Mucosa of rectum (tissue), 2 donors: ENCODE data around the gene AFAP1L1.

Experiments used
- H3K27ac ChIP-seq, 2 donors: one replicate each; pipeline ENCODE4 v1.7.0; 2013; ENCODE audit warnings: inconsistent platforms in 2 of 2, low read depth in 2 of 2, low read length in 2 of 2
- H3K27me3 ChIP-seq, 2 donors: one replicate each; pipeline ENCODE4 v1.7.0; 2013; ENCODE audit warnings: low read length in 2 of 2; ENCODE audit not compliant: control insufficient read depth in 2 of 2, insufficient read depth in 2 of 2
- H3K36me3 ChIP-seq, 2 donors: one replicate each; pipeline ENCODE4 v1.7.0; 2013; ENCODE audit warnings: low read length in 2 of 2; ENCODE audit not compliant: control insufficient read depth in 2 of 2, insufficient read depth in 2 of 2
- H3K4me1 ChIP-seq, 2 donors: one replicate each; pipeline ENCODE4 v1.7.0; 2013; ENCODE audit warnings: low read length in 2 of 2, mild to moderate bottlenecking in 1 of 2; ENCODE audit not compliant: control insufficient read depth in 2 of 2, insufficient read depth in 2 of 2
- H3K4me3 ChIP-seq, 2 donors: one replicate each; pipeline ENCODE4 v1.7.0; 2013; ENCODE audit warnings: low read length in 2 of 2
- H3K9ac ChIP-seq, 2 donors: one replicate each; pipeline ENCODE4 v1.7.0; 2013; ENCODE audit warnings: low read length in 2 of 2, low read depth in 1 of 2, mild to moderate bottlenecking in 1 of 2
- H3K9me3 ChIP-seq, 2 donors: one replicate each; pipeline ENCODE4 v1.7.0; 2013; ENCODE audit warnings: low read length in 2 of 2; ENCODE audit not compliant: control insufficient read depth in 2 of 2
- donor health status: healthy.
- donor health status: Normal muscosa, but diverticular disease.

AFAP1L1 gene

GRCh38 chr5:149283626-149284480, 12.2 kb downstream of the AFAP1L1 start:
- H3K9ac ChIP-seq = no peak overlapping the region
- no peak overlapping the region for H3K4me3 ChIP-seq
- H3K27me3 ChIP-seq = no peaks in the 10 kb centered on the region
- H3K9me3 ChIP-seq = no peaks in the 10 kb centered on the region
- H3K4me1 ChIP-seq = no peaks in the 10 kb centered on the region
- H3K36me3 ChIP-seq = no peaks in the 10 kb centered on the region
- no peak overlapping the region for H3K27ac ChIP-seq

GRCh38 chr5:149284501-149284900, 12.8 kb downstream of the AFAP1L1 start:
- no peak overlapping the region for H3K9ac ChIP-seq
- H3K9me3 ChIP-seq = no peaks in the 10 kb centered on the region
- no peak overlapping the region for H3K4me3 ChIP-seq
- H3K27me3 ChIP-seq = no peaks in the 10 kb centered on the region
- H3K4me1 ChIP-seq = no peaks in the 10 kb centered on the region
- H3K36me3 ChIP-seq = no peaks in the 10 kb centered on the region
- H3K27ac ChIP-seq = no peak overlapping the region

- no peaks in the 10 kb centered on the region for H3K4me1 ChIP-seq
Measured at GRCh38 chr5:149285153-149285552, 13.5 kb downstream of the AFAP1L1 start.

GRCh38 chr5:149288436-149288835, 16.8 kb downstream of the AFAP1L1 start:
- Histone ChIP-seq H3K9ac (no peak overlapping the region), H3K27me3 (no peaks in the 10 kb centered on the region), H3K36me3 (no peaks in the 10 kb centered on the region), H3K9me3 (no peaks in the 10 kb centered on the region), H3K4me3 (no peak overlapping the region), H3K4me1 (no peaks in the 10 kb centered on the region), H3K27ac (peak overlapping the region; percentile 32 to 40)

More at GRCh38 chr5:149285153-149285552, 13.5 kb downstream of the AFAP1L1 start:
- Histone ChIP-seq H3K9ac (no peak overlapping the region), H3K27me3 (no peaks in the 10 kb centered on the region), H3K27ac (no peak overlapping the region), H3K4me3 (no peak overlapping the region), H3K36me3 (no peaks in the 10 kb centered on the region), H3K9me3 (no peaks in the 10 kb centered on the region)

- H3K9ac ChIP-seq = no peak overlapping the region
- H3K27ac ChIP-seq = no peak overlapping the region
Measured at GRCh38 chr5:149289301-149289700, 17.6 kb downstream of the AFAP1L1 start.

GRCh38 chr5:149294872-149295829, 23.5 kb downstream of the AFAP1L1 start:
- Histone ChIP-seq H3K27ac (no peak overlapping the region), H3K4me3 (no peak overlapping the region), H3K4me1 (no peaks in the 10 kb centered on the region), H3K9ac (no peak overlapping the region), H3K36me3 (no peaks in the 10 kb centered on the region), H3K9me3 (no peaks in the 10 kb centered on the region), H3K27me3 (no peaks in the 10 kb centered on the region)

More at GRCh38 chr5:149289301-149289700, 17.6 kb downstream of the AFAP1L1 start:
- Histone ChIP-seq H3K27me3 (no peaks in the 10 kb centered on the region), H3K4me1 (no peaks in the 10 kb centered on the region), H3K36me3 (no peaks in the 10 kb centered on the region), H3K4me3 (no peak overlapping the region), H3K9me3 (no peaks in the 10 kb centered on the region)

- no peak overlapping the region for H3K4me3 ChIP-seq
- H3K4me1 ChIP-seq = no peaks in the 10 kb centered on the region
- H3K36me3 ChIP-seq = no peaks in the 10 kb centered on the region
- H3K27me3 ChIP-seq = no peaks in the 10 kb centered on the region
- no peak overlapping the region for H3K27ac ChIP-seq
- H3K9ac ChIP-seq = no peak overlapping the region
- H3K9me3 ChIP-seq = no peaks in the 10 kb centered on the region
Measured at GRCh38 chr5:149297340-149298025, 25.8 kb downstream of the AFAP1L1 start.

GRCh38 chr5:149298163-149298562, 26.5 kb downstream of the AFAP1L1 start:
- Histone ChIP-seq H3K27ac (no peak overlapping the region), H3K4me3 (no peak overlapping the region), H3K9me3 (no peaks in the 10 kb centered on the region), H3K9ac (no peak overlapping the region), H3K36me3 (no peaks in the 10 kb centered on the region), H3K4me1 (no peaks in the 10 kb centered on the region), H3K27me3 (no peaks in the 10 kb centered on the region)

- H3K9me3 ChIP-seq = no peaks in the 10 kb centered on the region
- H3K4me1 ChIP-seq = no peaks in the 10 kb centered on the region
- H3K27me3 ChIP-seq = no peaks in the 10 kb centered on the region
- no peak overlapping the region for H3K4me3 ChIP-seq
- peak overlapping the region in 1 of 2 donors; percentile 12 for H3K27ac ChIP-seq
- H3K36me3 ChIP-seq = no peaks in the 10 kb centered on the region
- no peak overlapping the region for H3K9ac ChIP-seq
Measured at GRCh38 chr5:149298842-149299404, 27.3 kb downstream of the AFAP1L1 start.
